GM23248 (cell line): ENCODE measurements around the gene CEP78. TPM values are rescaled to one million over a fixed set of nuclear protein-coding genes. Genes with fewer than 3 reads are reported as not detected.

Experiments
- DNase-seq: peaks from one replicate; pipeline ENCODE4 v3.0.0-alpha.2; 2015
- H2AFZ ChIP-seq: fragments of 200-600 bp; sonication (generic); 2 replicates; pipeline ENCODE4 v1.6.1; 2016; ENCODE audit warnings: antibody characterized with exemption
- H3F3A ChIP-seq: fragments of 200-600 bp; sonication (generic); 2 replicates; pipeline ENCODE4 v1.6.1; 2016; ENCODE audit warnings: mild to moderate bottlenecking, antibody characterized with exemption, mixed run types; ENCODE audit not compliant: insufficient read depth
- H3K27ac ChIP-seq: fragments of 200-600 bp; sonication (generic); 2 replicates; pipeline ENCODE4 v1.5.1; 2016; ENCODE audit warnings: mild to moderate bottlenecking
- H3K27me3 ChIP-seq: fragments of 200-600 bp; sonication (generic); replicated peaks from 2 replicates; pipeline ENCODE4 v1.6.1; 2016; ENCODE audit warnings: mild to moderate bottlenecking; ENCODE audit not compliant: insufficient read depth
- H3K36me3 ChIP-seq: fragments of 200-600 bp; sonication (generic); 2 replicates; pipeline ENCODE4 v1.6.1; 2016; ENCODE audit warnings: low read depth, mild to moderate bottlenecking
- H3K4me1 ChIP-seq: fragments of 200-600 bp; sonication (generic); 2 replicates; pipeline ENCODE4 v1.6.1; 2016; ENCODE audit warnings: mild to moderate bottlenecking; ENCODE audit not compliant: insufficient read depth
- H3K4me2 ChIP-seq: fragments of 200-600 bp; sonication (generic); one replicate; pipeline ENCODE4 v1.6.1; 2016; ENCODE audit warnings: mild to moderate bottlenecking; ENCODE audit not compliant: unreplicated experiment
- H3K4me3 ChIP-seq: fragments of 200-600 bp; sonication (generic); 2 replicates; pipeline ENCODE4 v1.5.1; 2016; ENCODE audit warnings: mild to moderate bottlenecking
- H3K79me2 ChIP-seq: fragments of 200-600 bp; sonication (generic); 2 replicates; pipeline ENCODE4 v1.6.1; 2016; ENCODE audit warnings: mild to moderate bottlenecking; ENCODE audit not compliant: insufficient read depth
- H3K9ac ChIP-seq: fragments of 200-600 bp; sonication (generic); 2 replicates; pipeline ENCODE4 v1.6.1; 2016; ENCODE audit warnings: mild to moderate bottlenecking
- H3K9me2 ChIP-seq: fragments of 200-600 bp; sonication (generic); 2 replicates; pipeline ENCODE4 v1.6.1; 2016; ENCODE audit warnings: mixed run types, mild to moderate bottlenecking, moderate library complexity; ENCODE audit not compliant: insufficient read depth
- H3K9me3 ChIP-seq: fragments of 200-600 bp; sonication (generic); one replicate; pipeline ENCODE4 v1.6.1; 2017; ENCODE audit warnings: low read depth
- H4K20me1 ChIP-seq: fragments of 200-600 bp; sonication (generic); 2 replicates; pipeline ENCODE4 v1.6.0; 2016; ENCODE audit not compliant: insufficient read depth
- EZH2 ChIP-seq: fragments of 200-600 bp; sonication (generic); IDR thresholded peaks from 2 replicates; pipeline ENCODE4 v1.6.1; 2018; ENCODE audit warnings: antibody characterized with exemption, mild to moderate bottlenecking; ENCODE audit not compliant: insufficient read depth, poor library complexity, severe bottlenecking
- EZH2phosphoT487 ChIP-seq: fragments of 200-600 bp; sonication (generic); IDR thresholded peaks from 2 replicates; pipeline ENCODE4 v1.6.1; 2018; ENCODE audit warnings: antibody characterized with exemption, moderate library complexity, mild to moderate bottlenecking, low read depth; ENCODE audit not compliant: insufficient read depth
- WGBS, 2 experiments: methylation state at CpG; one replicate each; pipeline ENCODE4 v1.1.6; 2015 to 2017; ENCODE audit warnings: low lambda C conversion rate in 2 of 2, low coverage in 1 of 2; ENCODE audit errors: missing lambda C conversion rate in 2 of 2; 5-methylcytosine and 5-hydroxymethylcytosine counted together
- in situ Hi-C: fragments of 300-500 bp; cut with MboI; formaldehyde crosslinking; loops from 2 replicates; pipeline ENCODE4 v1.15.0; 2020
- polyA plus RNA-seq: library from polyadenylated mRNA; unstranded; fragments of >200 nt; fragmentation: Nextera tagmentation; extraction: Ambion mirVana; gene quantifications from 2 replicates; pipeline ENCODE4 v1.2.1, GENCODE V29; 2016
- total RNA-seq: library from RNA; depleted of rRNA; stranded (reverse); fragments of >200 nt; shearing (Covaris generic); gene quantifications from 2 replicates; pipeline ENCODE4 v1.2.3, GENCODE V29; 2014

CEP78 gene
- total and polyA plus RNA-seq, 2 experiments from 2014 or later = 9.1 to 13.8 TPM

GRCh38 chr9:78296201-78296892 is 60.5 kb downstream of the CEP78 start:
- H3K4me3 ChIP-seq = peak overlapping the region; percentile 82
- H3F3A ChIP-seq = no peaks in the 10 kb centered on the region
- peak overlapping the region; percentile 88 for H3K9ac ChIP-seq
- in situ Hi-C loops = no loop called here
- 15 to 18% methylated on average over 32 of the region's 32 CpGs for WGBS, 2 experiments
- peaks cover 7% of the 10 kb centered on the region for H3K36me3 ChIP-seq
- peak overlapping the region; percentile 93 for H3K4me2 ChIP-seq
- peak overlapping the region; percentile 76 for H3K27ac ChIP-seq
- H3K79me2 ChIP-seq = peaks cover 43% of the 10 kb centered on the region
- TF ChIP-seq EZH2 (no peak), EZH2phosphoT487 (no peak)
- 0 out of 2 replicates have a peak, but pooled peaks cover 3% of the 10 kb centered on the region for H4K20me1 ChIP-seq
- H2AFZ ChIP-seq = peak overlapping the region; percentile 95
- no peaks in the 10 kb centered on the region for H3K9me2 ChIP-seq
- no peaks in the 10 kb centered on the region for H3K27me3 ChIP-seq
- DNase-seq = peak; percentile 69
- peaks cover 10% of the 10 kb centered on the region for H3K4me1 ChIP-seq
- no peaks in the 10 kb centered on the region for H3K9me3 ChIP-seq

- H3K9me3 ChIP-seq = no peaks in the 10 kb centered on the region
- H3K9me2 ChIP-seq = no peaks in the 10 kb centered on the region
- H3K27ac ChIP-seq = peak within 1 kb of the TSS; percentile 76
- peak within 1 kb of the TSS; percentile 95 for H2AFZ ChIP-seq
- DNase-seq = peak; percentile 99
- WGBS, 2 experiments = 2 to 3% methylated on average over 36 to 68 of the region's 76 CpGs
- H4K20me1 ChIP-seq = 0 out of 2 replicates have a peak, but pooled peaks cover 6% of the 10 kb centered on the region
- H3K4me2 ChIP-seq = peak within 1 kb of the TSS; percentile 93
- H3K9ac ChIP-seq = peak within 1 kb of the TSS; percentile 88
- no peaks in the 10 kb centered on the region for H3K27me3 ChIP-seq
- in situ Hi-C loops = no loop called here
- no peak for TF ChIP-seq EZH2phosphoT487
- no peak for TF ChIP-seq EZH2
- peaks cover 14% of the 10 kb centered on the region for H3K36me3 ChIP-seq
- H3K4me3 ChIP-seq = peak within 1 kb of the TSS; percentile 82
- no peaks in the 10 kb centered on the region for H3F3A ChIP-seq
- H3K4me1 ChIP-seq = peaks cover 10% of the 10 kb centered on the region
- H3K79me2 ChIP-seq = peaks cover 50% of the 10 kb centered on the region
These were observed 61.2 kb downstream of the CEP78 start, which contains the start of gene PSAT1 for GRCh38 chr9:78296893-78297671. TSS of gene PSAT1 (plus strand) at chr9:78297125. CDS start at chr9:78297211, 86 bp downstream.

- peaks cover 17% of the 10 kb centered on the region for H3K36me3 ChIP-seq
- peak overlapping the region; percentile 88 for H3K9ac ChIP-seq
- H3K4me2 ChIP-seq = peak overlapping the region; percentile 93
- peak overlapping the region; percentile 95 for H2AFZ ChIP-seq
- in situ Hi-C loops = no loop called here
- H4K20me1 ChIP-seq = 0 out of 2 replicates have a peak, but pooled peaks cover 6% of the 10 kb centered on the region
- H3K79me2 ChIP-seq = peaks cover 53% of the 10 kb centered on the region
- 3% methylated on average over 9 to 10 of the region's 10 CpGs for WGBS, 2 experiments
- no peak for DNase-seq
- peaks cover 10% of the 10 kb centered on the region for H3K4me1 ChIP-seq
- H3F3A ChIP-seq = no peaks in the 10 kb centered on the region
- TF ChIP-seq EZH2 = no peak
- TF ChIP-seq EZH2phosphoT487 = no peak
- no peaks in the 10 kb centered on the region for H3K9me2 ChIP-seq
- H3K27me3 ChIP-seq = no peaks in the 10 kb centered on the region
- H3K27ac ChIP-seq = peak overlapping the region; percentile 63; the same call in 1 of the 2 replicates
- no peaks in the 10 kb centered on the region for H3K9me3 ChIP-seq
- H3K4me3 ChIP-seq = peak overlapping the region; percentile 82
These were observed 61.7 kb downstream of the CEP78 start for GRCh38 chr9:78297672-78297961.

GRCh38 chr9:78298046-78298765 is 62.3 kb downstream of the CEP78 start:
- Histone ChIP-seq H4K20me1 (0 out of 2 replicates have a peak, but pooled peaks cover 6% of the 10 kb centered on the region), H3K9ac (peak overlapping the region; percentile 88), H3K79me2 (peaks cover 59% of the 10 kb centered on the region), H2AFZ (peak overlapping the region; percentile 95), H3K36me3 (peaks cover 23% of the 10 kb centered on the region), H3K4me2 (peak overlapping the region; percentile 93), H3K4me1 (peaks cover 10% of the 10 kb centered on the region), H3K9me2 (no peaks in the 10 kb centered on the region), H3K27me3 (no peaks in the 10 kb centered on the region), H3K9me3 (no peaks in the 10 kb centered on the region), H3F3A (no peaks in the 10 kb centered on the region), H3K4me3 (peak overlapping the region; percentile 82), H3K27ac (no peak overlapping the region)
- DNase-seq = peak; percentile 25
- TF ChIP-seq EZH2phosphoT487 (no peak), EZH2 (no peak)
- WGBS, 2 experiments = 10 to 12% methylated on average over 15 to 16 of the region's 16 CpGs
- in situ Hi-C loops = no loop called here
